ENCODE results near the gene CEACAM8.

- TF ChIP-seq, protein P1, sequence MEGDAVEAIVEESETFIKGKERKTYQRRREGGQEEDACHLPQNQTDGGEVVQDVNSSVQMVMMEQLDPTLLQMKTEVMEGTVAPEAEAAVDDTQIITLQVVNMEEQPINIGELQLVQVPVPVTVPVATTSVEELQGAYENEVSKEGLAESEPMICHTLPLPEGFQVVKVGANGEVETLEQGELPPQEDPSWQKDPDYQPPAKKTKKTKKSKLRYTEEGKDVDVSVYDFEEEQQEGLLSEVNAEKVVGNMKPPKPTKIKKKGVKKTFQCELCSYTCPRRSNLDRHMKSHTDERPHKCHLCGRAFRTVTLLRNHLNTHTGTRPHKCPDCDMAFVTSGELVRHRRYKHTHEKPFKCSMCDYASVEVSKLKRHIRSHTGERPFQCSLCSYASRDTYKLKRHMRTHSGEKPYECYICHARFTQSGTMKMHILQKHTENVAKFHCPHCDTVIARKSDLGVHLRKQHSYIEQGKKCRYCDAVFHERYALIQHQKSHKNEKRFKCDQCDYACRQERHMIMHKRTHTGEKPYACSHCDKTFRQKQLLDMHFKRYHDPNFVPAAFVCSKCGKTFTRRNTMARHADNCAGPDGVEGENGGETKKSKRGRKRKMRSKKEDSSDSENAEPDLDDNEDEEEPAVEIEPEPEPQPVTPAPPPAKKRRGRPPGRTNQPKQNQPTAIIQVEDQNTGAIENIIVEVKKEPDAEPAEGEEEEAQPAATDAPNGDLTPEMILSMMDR (IDR thresholded peaks at IDR 0.05; ENCODE audit: low read depth, low read length) = no peak
- TF ChIP-seq POLR2A (IDR thresholded peaks at IDR 0.05; ENCODE audit: extremely low read depth, insufficient read length) = no peak
- TF ChIP-seq, protein P2, sequence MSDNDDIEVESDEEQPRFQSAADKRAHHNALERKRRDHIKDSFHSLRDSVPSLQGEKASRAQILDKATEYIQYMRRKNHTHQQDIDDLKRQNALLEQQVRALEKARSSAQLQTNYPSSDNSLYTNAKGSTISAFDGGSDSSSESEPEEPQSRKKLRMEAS (IDR thresholded peaks at IDR 0.05; ENCODE audit: low read depth, low read length) = no peak
- no peak for TF ChIP-seq MYC (IDR thresholded peaks at IDR 0.05; ENCODE audit: low read depth, low read length)
Measured at GRCh38 chr19:42546831-42547500, 47.8 kb downstream of the CEACAM8 start.
